ENCODE data around the gene XYLT1.

DNA sequence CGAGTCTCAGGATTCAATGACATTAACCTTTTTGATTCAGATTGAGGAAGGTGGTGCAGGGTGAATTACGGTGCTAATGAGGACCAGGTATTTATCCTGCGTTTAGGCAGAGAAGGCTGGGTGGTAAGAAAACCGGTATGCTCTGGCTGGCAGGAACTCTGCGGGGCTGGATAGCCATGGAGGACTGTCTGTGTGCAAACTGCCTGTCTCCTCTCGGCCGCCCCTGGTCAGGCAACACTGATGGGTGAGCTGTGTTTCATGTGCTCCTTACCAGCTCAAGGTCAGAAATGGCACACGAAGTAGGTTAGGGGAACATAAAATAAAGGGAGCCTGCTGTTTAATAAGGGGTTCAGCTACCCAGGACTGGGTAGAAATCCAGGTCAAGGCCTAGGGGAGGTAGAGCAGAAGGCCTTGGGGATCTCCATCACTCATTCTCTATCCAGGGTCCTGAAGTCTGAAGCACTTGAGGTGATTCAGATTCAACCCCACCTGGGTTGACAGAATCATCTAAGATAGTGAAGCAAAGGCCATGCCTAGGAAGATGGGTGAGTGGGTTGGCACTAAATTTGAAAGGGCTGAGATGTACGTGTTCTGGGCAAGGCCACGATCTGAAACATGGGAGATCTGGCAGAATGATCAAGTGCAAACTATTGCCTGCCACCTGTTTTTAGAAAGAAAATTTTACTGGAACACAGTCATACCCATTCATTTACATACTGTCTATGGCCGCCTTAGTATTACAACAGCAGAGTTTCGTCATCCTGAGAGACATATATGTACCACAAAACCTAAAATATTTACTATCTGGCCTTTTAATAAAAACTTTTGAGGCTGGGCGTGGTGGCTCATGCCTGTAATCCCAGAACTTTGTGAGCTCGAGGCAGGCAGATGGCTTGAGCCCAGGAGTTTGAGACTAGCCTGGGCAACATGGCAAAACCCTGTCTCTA, 292.5 kb downstream of the XYLT1 start:
- no peak for TF ChIP-seq SP1 (IDR thresholded peaks at IDR 0.05)
- no peak for TF ChIP-seq NFRKB (IDR thresholded peaks at IDR 0.05)
- no peak for TF ChIP-seq HDGF (IDR thresholded peaks at IDR 0.05; ENCODE audit: borderline replicate concordance)
- no peak for TF ChIP-seq FOXM1 (IDR thresholded peaks at IDR 0.05; ENCODE audit: borderline replicate concordance)
- TF ChIP-seq, protein P1, sequence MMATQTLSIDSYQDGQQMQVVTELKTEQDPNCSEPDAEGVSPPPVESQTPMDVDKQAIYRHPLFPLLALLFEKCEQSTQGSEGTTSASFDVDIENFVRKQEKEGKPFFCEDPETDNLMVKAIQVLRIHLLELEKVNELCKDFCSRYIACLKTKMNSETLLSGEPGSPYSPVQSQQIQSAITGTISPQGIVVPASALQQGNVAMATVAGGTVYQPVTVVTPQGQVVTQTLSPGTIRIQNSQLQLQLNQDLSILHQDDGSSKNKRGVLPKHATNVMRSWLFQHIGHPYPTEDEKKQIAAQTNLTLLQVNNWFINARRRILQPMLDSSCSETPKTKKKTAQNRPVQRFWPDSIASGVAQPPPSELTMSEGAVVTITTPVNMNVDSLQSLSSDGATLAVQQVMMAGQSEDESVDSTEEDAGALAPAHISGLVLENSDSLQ (IDR thresholded peaks at IDR 0.05) = no peak
- no peak for TF ChIP-seq BHLHE40 (IDR thresholded peaks at IDR 0.05; ENCODE audit: borderline replicate concordance)
- no peak for TF ChIP-seq ZNF384 (IDR thresholded peaks at IDR 0.05)
- no peak for TF ChIP-seq ELF4 (IDR thresholded peaks at IDR 0.05)
